ENCODE data around the gene OR3A1.

GRCh38 chr17:3298260-3298659, at the start of gene OR3A1:
- no peak for TF ChIP-seq POLR2AphosphoS5 (IDR thresholded peaks at IDR 0.05)
- TF ChIP-seq CTCF (IDR thresholded peaks at IDR 0.05 in 8 of 11, conservative IDR thresholded peaks at IDR 0.05 in 3 of 11), result no peak

Data from spleen (tissue), 7 donors.